ENCODE results near the gene SCN2A. TPM values are rescaled to one million over a fixed set of nuclear protein-coding genes. Genes with fewer than 3 reads are reported as not detected.

Gene SCN2A
- total and polyA plus RNA-seq, 10 of the 15 experiments (the other 5 are each of a cell fraction or from before 2014, with no cell fraction given) = 0.01 TPM; not detected in 8

GRCh38 chr2:165427686-165428085 lies 188.5 kb downstream of the SCN2A start (continued):
- TF ChIP-seq BCLAF1 (IDR thresholded peaks at IDR 0.05) (no peak), TARDBP (IDR thresholded peaks at IDR 0.05; ENCODE audit: borderline replicate concordance) (no peak)

- TF ChIP-seq NRF1 (conservative IDR thresholded peaks at IDR 0.05; ENCODE audit: low read depth, low read length) (no peak), ZZZ3 (IDR thresholded peaks at IDR 0.05; ENCODE audit: control insufficient read depth, insufficient read length, low read depth) (no peak)
- H3K4me3 ChIP-seq = no peak overlapping the region
- H2AFZ ChIP-seq (ENCODE audit: control insufficient read depth, low read depth, low read length) = no peak overlapping the region
- no peaks in the 10 kb centered on the region for H3K27me3 ChIP-seq (replicated peaks in 1 of 2; ENCODE audit: control insufficient read depth in 2 of 2, insufficient read depth in 2 of 2, low read length in 1 of 2)
- no peaks in the 10 kb centered on the region for H3K9me3 ChIP-seq (replicated peaks; ENCODE audit: control insufficient read depth, insufficient read depth, low read length)
- no peaks in the 10 kb centered on the region for H3K79me2 ChIP-seq (ENCODE audit: control insufficient read depth, insufficient read depth, low read length)
- H3K4me2 ChIP-seq (ENCODE audit: control insufficient read depth, insufficient read depth) = no peak overlapping the region
- CTCF ChIA-PET = no interaction called here
- in situ Hi-C loops (cut with MboI) = no loop called here
- no peak for DNase-seq (ENCODE audit: low read depth, low spot score)
- RAD21 ChIA-PET (ENCODE audit: unreplicated experiment) = interaction anchor here (1.2 kb wide), 1 partner anchor 24 kb away, joined by 3 read pairs; no protein-coding TSS in a partner anchor
- H4K20me1 ChIP-seq (ENCODE audit: control insufficient read depth, insufficient read depth) = no peaks in the 10 kb centered on the region
- POLR2A ChIA-PET = no interaction called here
- SMC1A ChIA-PET (ENCODE audit: uncharacterized antibody, unreplicated experiment) = interaction anchor here (0.8 to 0.9 kb wide), 2 partner anchors 16 to 21 kb away, joined by 3 read pairs; no protein-coding TSS in a partner anchor
- no peak overlapping the region for H3K9ac ChIP-seq (ENCODE audit: control insufficient read depth, insufficient read depth, low read length)
- intact Hi-C loops (cut with micrococcal nuclease; ENCODE audit: unreplicated experiment) = no loop called here
- H3K4me1 ChIP-seq (ENCODE audit: control insufficient read depth, insufficient read depth, low read length) = no peaks in the 10 kb centered on the region
- no peak overlapping the region for H3K27ac ChIP-seq (ENCODE audit: control insufficient read depth, insufficient read depth)
- no peaks in the 10 kb centered on the region for H3K36me3 ChIP-seq (ENCODE audit: control insufficient read depth in 2 of 2, insufficient read depth in 2 of 2, low read length in 1 of 2)
- ATAC-seq = no peak
- WGBS (ENCODE audit: insufficient coverage, insufficient replicate concordance, low lambda C conversion rate, missing lambda C conversion rate) = 0% methylated on average over 1 of the region's 1 CpG
- FAIRE-seq = no peak
- no TSS peak for BruUV-seq (replicated peaks)
These were observed 189.7 kb downstream of the SCN2A start for GRCh38 chr2:165428926-165429325.
